GM23248 (cell line): ENCODE results near the gene P2RX1. TPM values are rescaled to one million over a fixed set of nuclear protein-coding genes. Genes with fewer than 3 reads are reported as not detected.

Experiments used
- DNase-seq: peaks from one replicate; pipeline ENCODE4 v3.0.0-alpha.2; 2015
- H2AFZ ChIP-seq: fragments of 200-600 bp; sonication (generic); 2 replicates; pipeline ENCODE4 v1.6.1; 2016; ENCODE audit warnings: antibody characterized with exemption
- H3F3A ChIP-seq: fragments of 200-600 bp; sonication (generic); 2 replicates; pipeline ENCODE4 v1.6.1; 2016; ENCODE audit warnings: mild to moderate bottlenecking, antibody characterized with exemption, mixed run types; ENCODE audit not compliant: insufficient read depth
- H3K27ac ChIP-seq: fragments of 200-600 bp; sonication (generic); 2 replicates; pipeline ENCODE4 v1.5.1; 2016; ENCODE audit warnings: mild to moderate bottlenecking
- H3K27me3 ChIP-seq: fragments of 200-600 bp; sonication (generic); replicated peaks from 2 replicates; pipeline ENCODE4 v1.6.1; 2016; ENCODE audit warnings: mild to moderate bottlenecking; ENCODE audit not compliant: insufficient read depth
- H3K36me3 ChIP-seq: fragments of 200-600 bp; sonication (generic); 2 replicates; pipeline ENCODE4 v1.6.1; 2016; ENCODE audit warnings: low read depth, mild to moderate bottlenecking
- H3K4me1 ChIP-seq: fragments of 200-600 bp; sonication (generic); 2 replicates; pipeline ENCODE4 v1.6.1; 2016; ENCODE audit warnings: mild to moderate bottlenecking; ENCODE audit not compliant: insufficient read depth
- H3K4me2 ChIP-seq: fragments of 200-600 bp; sonication (generic); one replicate; pipeline ENCODE4 v1.6.1; 2016; ENCODE audit warnings: mild to moderate bottlenecking; ENCODE audit not compliant: unreplicated experiment
- H3K4me3 ChIP-seq: fragments of 200-600 bp; sonication (generic); 2 replicates; pipeline ENCODE4 v1.5.1; 2016; ENCODE audit warnings: mild to moderate bottlenecking
- H3K79me2 ChIP-seq: fragments of 200-600 bp; sonication (generic); 2 replicates; pipeline ENCODE4 v1.6.1; 2016; ENCODE audit warnings: mild to moderate bottlenecking; ENCODE audit not compliant: insufficient read depth
- H3K9ac ChIP-seq: fragments of 200-600 bp; sonication (generic); 2 replicates; pipeline ENCODE4 v1.6.1; 2016; ENCODE audit warnings: mild to moderate bottlenecking
- H3K9me2 ChIP-seq: fragments of 200-600 bp; sonication (generic); 2 replicates; pipeline ENCODE4 v1.6.1; 2016; ENCODE audit warnings: mixed run types, mild to moderate bottlenecking, moderate library complexity; ENCODE audit not compliant: insufficient read depth
- H3K9me3 ChIP-seq: fragments of 200-600 bp; sonication (generic); one replicate; pipeline ENCODE4 v1.6.1; 2017; ENCODE audit warnings: low read depth
- H4K20me1 ChIP-seq: fragments of 200-600 bp; sonication (generic); 2 replicates; pipeline ENCODE4 v1.6.0; 2016; ENCODE audit not compliant: insufficient read depth
- EZH2 ChIP-seq: fragments of 200-600 bp; sonication (generic); IDR thresholded peaks from 2 replicates; pipeline ENCODE4 v1.6.1; 2018; ENCODE audit warnings: antibody characterized with exemption, mild to moderate bottlenecking; ENCODE audit not compliant: insufficient read depth, poor library complexity, severe bottlenecking
- EZH2phosphoT487 ChIP-seq: fragments of 200-600 bp; sonication (generic); IDR thresholded peaks from 2 replicates; pipeline ENCODE4 v1.6.1; 2018; ENCODE audit warnings: antibody characterized with exemption, moderate library complexity, mild to moderate bottlenecking, low read depth; ENCODE audit not compliant: insufficient read depth
- WGBS, 2 experiments: methylation state at CpG; one replicate each; pipeline ENCODE4 v1.1.6; 2015 to 2017; ENCODE audit warnings: low lambda C conversion rate in 2 of 2, low coverage in 1 of 2; ENCODE audit errors: missing lambda C conversion rate in 2 of 2; 5-methylcytosine and 5-hydroxymethylcytosine counted together
- in situ Hi-C: fragments of 300-500 bp; cut with MboI; formaldehyde crosslinking; loops from 2 replicates; pipeline ENCODE4 v1.15.0; 2020
- polyA plus RNA-seq: library from polyadenylated mRNA; unstranded; fragments of >200 nt; fragmentation: Nextera tagmentation; extraction: Ambion mirVana; gene quantifications from 2 replicates; pipeline ENCODE4 v1.2.1, GENCODE V29; 2016
- total RNA-seq: library from RNA; depleted of rRNA; stranded (reverse); fragments of >200 nt; shearing (Covaris generic); gene quantifications from 2 replicates; pipeline ENCODE4 v1.2.3, GENCODE V29; 2014

Gene P2RX1
- total and polyA plus RNA-seq, 2 experiments from 2014 or later, result not detected

GRCh38 chr17:3911271-3912053, 4.8 kb downstream of the P2RX1 start:
- H4K20me1 ChIP-seq, result no peaks in the 10 kb centered on the region
- no peak overlapping the region for H2AFZ ChIP-seq
- no peaks in the 10 kb centered on the region for H3K9me2 ChIP-seq
- H3K27me3 ChIP-seq, result no peaks in the 10 kb centered on the region
- DNase-seq, result no peak
- in situ Hi-C loops, result loop anchor here (10.0 kb wide), 1 partner anchor 93 kb away; no protein-coding TSS in a partner anchor
- 61 to 66% methylated on average over 21 to 30 of the region's 30 CpGs for WGBS, 2 experiments
- H3K9me3 ChIP-seq, result no peaks in the 10 kb centered on the region
- H3K4me3 ChIP-seq, result no peak overlapping the region
- H3K27ac ChIP-seq, result no peak overlapping the region
- no peaks in the 10 kb centered on the region for H3K4me1 ChIP-seq
- no peaks in the 10 kb centered on the region for H3F3A ChIP-seq
- no peaks in the 10 kb centered on the region for H3K79me2 ChIP-seq
- no peak overlapping the region for H3K4me2 ChIP-seq
- H3K36me3 ChIP-seq, result no peaks in the 10 kb centered on the region
- no peak for TF ChIP-seq EZH2
- TF ChIP-seq EZH2phosphoT487, result no peak
- H3K9ac ChIP-seq, result no peak overlapping the region

DNA sequence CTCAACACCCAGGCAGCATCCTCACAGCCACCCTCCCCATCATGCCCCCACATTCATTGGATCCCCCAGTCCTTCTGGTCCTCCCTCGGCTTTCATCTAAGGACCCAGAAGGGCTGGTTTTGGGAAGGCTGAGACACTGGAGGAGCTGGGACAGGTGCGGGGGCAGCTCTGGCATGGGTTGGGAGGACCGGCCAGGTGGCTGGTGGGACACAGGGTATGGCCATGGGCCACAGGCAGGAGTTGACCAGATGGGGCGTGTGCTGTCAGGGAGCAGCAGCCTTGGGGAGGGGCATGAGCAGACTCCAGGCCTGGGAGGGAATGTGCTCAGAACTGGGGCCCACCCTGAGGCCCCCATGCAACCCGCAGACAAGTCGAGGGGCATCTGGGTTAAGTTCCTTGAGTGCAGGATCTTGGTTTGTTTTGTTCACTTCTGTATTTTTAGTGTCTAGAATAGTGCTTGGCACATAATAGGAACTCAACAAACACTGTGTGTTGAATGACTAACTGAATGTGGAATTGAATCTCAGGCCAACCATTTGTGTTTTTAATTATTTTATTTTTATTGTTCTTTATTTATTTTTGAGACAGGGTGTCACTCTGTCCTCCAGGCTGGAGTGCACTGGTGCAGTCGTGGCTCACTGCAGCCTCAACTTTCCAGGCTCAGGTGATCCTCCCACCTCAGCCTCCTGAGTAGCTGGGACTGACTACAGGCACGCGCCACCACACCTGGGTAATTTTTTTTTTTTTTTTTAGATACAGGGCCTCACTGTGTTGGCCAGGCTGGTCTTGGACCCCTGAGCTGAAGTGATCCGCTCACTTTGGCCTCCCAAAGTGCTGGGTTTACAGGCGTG, 5.6 kb downstream of the P2RX1 start:
- no peaks in the 10 kb centered on the region for H3K79me2 ChIP-seq
- no peak overlapping the region for H2AFZ ChIP-seq
- H3K36me3 ChIP-seq, result no peaks in the 10 kb centered on the region
- no peaks in the 10 kb centered on the region for H3F3A ChIP-seq
- H3K9me3 ChIP-seq, result no peaks in the 10 kb centered on the region
- H3K9ac ChIP-seq, result no peak overlapping the region
- in situ Hi-C loops, result loop anchor here (10.0 kb wide), 1 partner anchor 94 kb away; no protein-coding TSS in a partner anchor
- DNase-seq, result no peak
- H3K4me2 ChIP-seq, result no peak overlapping the region
- H3K4me3 ChIP-seq, result no peak overlapping the region
- no peaks in the 10 kb centered on the region for H4K20me1 ChIP-seq
- no peaks in the 10 kb centered on the region for H3K9me2 ChIP-seq
- 67 to 75% methylated on average over 10 to 11 of the region's 11 CpGs for WGBS, 2 experiments
- TF ChIP-seq EZH2 (no peak), EZH2phosphoT487 (no peak)
- no peaks in the 10 kb centered on the region for H3K27me3 ChIP-seq
- H3K27ac ChIP-seq, result no peak overlapping the region
- no peaks in the 10 kb centered on the region for H3K4me1 ChIP-seq

GRCh38 chr17:3909257-3909656, 7.0 kb downstream of the P2RX1 start:
- Histone ChIP-seq H3K9me3 (no peaks in the 10 kb centered on the region), H3K4me2 (no peak overlapping the region), H3K36me3 (no peaks in the 10 kb centered on the region), H3K4me3 (no peak overlapping the region), H3K27me3 (no peaks in the 10 kb centered on the region), H3K79me2 (no peaks in the 10 kb centered on the region), H3K9me2 (no peaks in the 10 kb centered on the region), H3K4me1 (no peaks in the 10 kb centered on the region), H3K27ac (no peak overlapping the region), H3K9ac (no peak overlapping the region), H3F3A (no peaks in the 10 kb centered on the region), H4K20me1 (no peaks in the 10 kb centered on the region), H2AFZ (no peak overlapping the region)
- DNase-seq, result no peak
- TF ChIP-seq EZH2, result no peak
- TF ChIP-seq EZH2phosphoT487, result no peak
- in situ Hi-C loops, result no loop called here
- WGBS, 2 experiments, result 92 to 93% methylated on average over 11 to 12 of the region's 12 CpGs

DNA sequence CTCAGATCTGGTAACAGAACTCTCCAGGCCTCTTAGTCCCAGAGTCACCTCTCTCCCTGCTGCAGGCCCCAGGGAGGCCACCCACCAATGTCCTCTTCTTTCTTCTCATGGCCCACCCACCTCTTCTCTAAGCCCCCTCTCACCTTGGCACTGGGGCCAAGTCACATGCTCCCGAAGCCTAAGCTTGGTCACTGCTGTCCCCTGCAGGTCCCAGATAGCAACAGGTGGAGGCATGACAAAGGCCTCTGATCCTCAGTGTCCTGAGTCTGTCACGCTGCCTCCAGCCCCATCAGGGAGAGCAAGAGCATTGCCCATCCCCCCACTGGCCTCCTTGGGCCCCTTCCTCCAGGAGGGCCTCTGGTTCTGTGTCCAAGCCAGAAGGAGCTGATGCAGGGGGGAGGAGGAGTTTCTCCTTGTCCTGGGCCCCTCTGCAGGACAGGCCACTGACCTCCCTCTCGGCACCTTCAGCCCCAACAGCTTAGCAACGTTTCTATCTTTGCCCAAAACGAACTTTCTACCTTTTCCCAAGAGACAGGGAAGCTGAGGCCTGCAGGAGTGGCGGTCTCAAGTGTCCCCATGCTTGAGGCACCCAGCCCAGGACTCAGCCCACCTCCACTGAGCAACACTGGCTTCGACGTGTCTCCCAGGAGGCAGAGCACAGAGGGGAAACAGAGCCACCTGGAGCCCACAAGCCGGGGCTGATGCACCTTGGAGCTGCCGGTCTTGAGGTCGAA, 8.6 kb downstream of the P2RX1 start:
- in situ Hi-C loops, result no loop called here
- H3K36me3 ChIP-seq, result no peaks in the 10 kb centered on the region
- no peak for TF ChIP-seq EZH2phosphoT487
- no peak for TF ChIP-seq EZH2
- no peak overlapping the region for H3K4me2 ChIP-seq
- H3K27me3 ChIP-seq, result no peaks in the 10 kb centered on the region
- H4K20me1 ChIP-seq, result no peaks in the 10 kb centered on the region
- no peaks in the 10 kb centered on the region for H3K79me2 ChIP-seq
- H3K4me3 ChIP-seq, result no peak overlapping the region
- no peak overlapping the region for H3K9ac ChIP-seq
- H2AFZ ChIP-seq, result no peak overlapping the region
- no peak for DNase-seq
- no peaks in the 10 kb centered on the region for H3K9me3 ChIP-seq
- H3K27ac ChIP-seq, result no peak overlapping the region
- H3K4me1 ChIP-seq, result no peaks in the 10 kb centered on the region
- no peaks in the 10 kb centered on the region for H3F3A ChIP-seq
- H3K9me2 ChIP-seq, result no peaks in the 10 kb centered on the region
- 74 to 77% methylated on average over 11 of the region's 11 CpGs for WGBS, 2 experiments
